ENCODE results near the gene TTYH2. TPM values are rescaled to one million over a fixed set of nuclear protein-coding genes. Genes with fewer than 3 reads are reported as not detected.
"Not testable (repeated sequence)": the region's sequence is repeated elsewhere in the genome, so short reads cannot be mapped to it uniquely, and the experiment has no call there.

TTYH2 gene
- total RNA-seq, 1 donor from 2014 or later, result 1.2 TPM

DNA sequence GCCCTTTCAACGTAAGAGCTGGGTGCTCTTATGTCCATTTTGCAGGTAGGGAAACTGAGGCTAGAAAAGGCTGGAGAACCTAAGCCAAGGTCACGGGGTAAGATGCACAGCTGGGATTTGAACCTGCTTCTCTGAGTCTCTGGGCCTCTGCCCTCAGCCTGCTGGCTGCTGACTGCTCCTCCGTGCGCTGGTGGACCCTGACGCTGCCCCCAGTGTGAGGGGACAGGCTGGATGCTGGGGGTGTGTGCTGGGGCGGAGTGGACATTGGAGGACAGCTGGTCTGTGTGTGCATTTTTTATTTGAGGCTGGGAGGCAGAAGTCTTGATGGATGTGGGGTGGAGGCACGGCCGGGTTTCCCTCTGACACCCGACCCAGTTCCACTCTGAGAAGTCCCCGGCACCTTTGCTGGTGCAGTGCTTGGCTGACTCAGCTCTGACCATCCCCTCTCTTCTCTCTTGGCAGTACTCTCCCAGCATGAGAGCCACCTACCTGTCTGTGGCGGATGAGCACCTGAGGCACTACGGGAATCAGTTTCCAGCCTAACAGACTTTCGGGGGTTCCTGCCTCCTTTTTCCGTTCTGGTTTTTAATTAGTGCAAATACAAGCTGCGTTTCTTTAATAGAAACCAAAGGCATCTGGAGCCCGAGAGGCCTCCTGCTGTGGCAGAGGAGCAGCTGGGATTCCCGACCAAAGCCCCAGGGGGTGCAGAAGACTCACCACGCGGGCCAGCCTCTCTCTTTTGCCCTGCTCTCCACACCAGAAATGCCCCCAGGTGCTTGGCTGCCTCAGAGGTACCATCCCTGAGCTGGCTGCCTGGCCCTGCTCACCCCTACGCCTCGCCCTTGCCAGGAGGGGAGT lies 46.5 kb downstream of the TTYH2 start:
- DNase-seq (ENCODE audit: low read depth), result no peak
- no peak overlapping the region for H3K4me3 ChIP-seq (ENCODE audit: low read depth, low read length)
- TF ChIP-seq, protein P1, sequence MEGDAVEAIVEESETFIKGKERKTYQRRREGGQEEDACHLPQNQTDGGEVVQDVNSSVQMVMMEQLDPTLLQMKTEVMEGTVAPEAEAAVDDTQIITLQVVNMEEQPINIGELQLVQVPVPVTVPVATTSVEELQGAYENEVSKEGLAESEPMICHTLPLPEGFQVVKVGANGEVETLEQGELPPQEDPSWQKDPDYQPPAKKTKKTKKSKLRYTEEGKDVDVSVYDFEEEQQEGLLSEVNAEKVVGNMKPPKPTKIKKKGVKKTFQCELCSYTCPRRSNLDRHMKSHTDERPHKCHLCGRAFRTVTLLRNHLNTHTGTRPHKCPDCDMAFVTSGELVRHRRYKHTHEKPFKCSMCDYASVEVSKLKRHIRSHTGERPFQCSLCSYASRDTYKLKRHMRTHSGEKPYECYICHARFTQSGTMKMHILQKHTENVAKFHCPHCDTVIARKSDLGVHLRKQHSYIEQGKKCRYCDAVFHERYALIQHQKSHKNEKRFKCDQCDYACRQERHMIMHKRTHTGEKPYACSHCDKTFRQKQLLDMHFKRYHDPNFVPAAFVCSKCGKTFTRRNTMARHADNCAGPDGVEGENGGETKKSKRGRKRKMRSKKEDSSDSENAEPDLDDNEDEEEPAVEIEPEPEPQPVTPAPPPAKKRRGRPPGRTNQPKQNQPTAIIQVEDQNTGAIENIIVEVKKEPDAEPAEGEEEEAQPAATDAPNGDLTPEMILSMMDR (conservative IDR thresholded peaks at IDR 0.05; ENCODE audit: low read depth, low read length), result no peak

DNA sequence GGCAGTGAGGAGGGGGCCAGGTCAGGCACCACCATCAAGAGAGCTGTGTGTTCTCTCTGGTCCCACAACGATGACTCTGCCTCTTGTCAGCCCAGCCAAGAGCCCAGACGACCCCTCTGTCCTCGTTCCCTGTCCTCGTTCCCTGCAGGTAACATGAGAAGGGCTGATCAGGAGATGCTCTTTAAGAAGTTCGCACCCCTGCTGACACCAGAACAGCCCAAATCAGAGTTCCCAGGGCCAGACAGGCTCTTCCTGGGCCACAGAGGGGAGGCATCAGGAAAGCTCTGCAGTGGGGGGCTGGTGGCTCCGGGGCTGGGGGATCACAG lies 47.1 kb downstream of the TTYH2 start:
- DNase-seq (ENCODE audit: low read depth), result no peak
- TF ChIP-seq, protein P1 (conservative IDR thresholded peaks at IDR 0.05; ENCODE audit: low read depth, low read length), result no peak
- H3K4me3 ChIP-seq (ENCODE audit: low read depth, low read length), result no peak overlapping the region

DNA sequence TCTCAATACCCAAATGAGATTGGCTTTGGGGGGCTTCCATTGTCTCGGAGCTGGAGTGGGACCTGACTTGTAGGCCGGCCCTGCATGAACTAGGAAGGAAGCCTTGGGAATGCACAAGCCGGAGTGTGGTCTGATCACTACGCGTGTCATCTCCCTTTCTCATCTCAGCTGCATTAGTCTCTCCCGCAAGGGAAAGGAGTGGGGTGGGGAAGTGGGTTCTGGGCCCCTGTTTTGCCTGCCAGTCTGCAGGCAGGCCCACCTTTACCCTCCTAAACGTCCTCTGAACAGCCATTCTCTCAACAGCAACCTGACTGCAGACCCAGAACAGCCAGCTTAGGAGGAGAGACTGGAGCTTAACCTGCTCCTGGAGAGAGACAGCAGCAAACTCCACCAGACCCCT lies 49.2 kb downstream of the TTYH2 start:
- TF ChIP-seq, protein P1 (conservative IDR thresholded peaks at IDR 0.05; ENCODE audit: low read depth, low read length), result no peak
- no peak for DNase-seq (ENCODE audit: low read depth)
- H3K4me3 ChIP-seq (ENCODE audit: low read depth, low read length), result no peak overlapping the region

GRCh38 chr17:74267054-74267453 lies 53.7 kb downstream of the TTYH2 start:
- not testable (repeated sequence) for DNase-seq (ENCODE audit: low read depth); H3K4me3 ChIP-seq (ENCODE audit: low read depth, low read length)

DNA sequence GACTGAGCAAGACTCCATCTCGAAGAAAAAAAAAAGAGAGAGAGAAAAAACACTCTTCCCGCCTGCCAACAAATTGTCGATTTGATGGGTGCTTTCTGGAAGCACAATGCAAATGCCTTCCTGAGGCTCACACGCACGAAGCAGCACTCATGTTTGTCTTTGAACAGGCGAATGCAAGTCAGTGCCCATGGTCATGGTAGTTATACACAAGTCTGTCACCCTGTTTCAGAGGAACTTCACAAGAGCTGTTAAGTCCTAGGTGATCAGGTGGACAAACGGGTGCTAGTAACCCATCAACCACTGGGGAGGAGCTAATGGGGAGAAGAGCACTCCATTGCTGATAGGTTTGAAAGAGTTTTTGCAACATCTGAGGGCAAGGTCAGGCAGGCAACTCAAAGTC lies 54.2 kb downstream of the TTYH2 start:
- no peak overlapping the region for H3K4me3 ChIP-seq (ENCODE audit: low read depth, low read length)
- TF ChIP-seq, protein P1 (conservative IDR thresholded peaks at IDR 0.05; ENCODE audit: low read depth, low read length), result no peak
- DNase-seq (ENCODE audit: low read depth), result no peak

- no peak for DNase-seq (ENCODE audit: low read depth)
- H3K4me3 ChIP-seq (ENCODE audit: low read depth, low read length), result no peak overlapping the region
- TF ChIP-seq, protein P1 (conservative IDR thresholded peaks at IDR 0.05; ENCODE audit: low read depth, low read length), result no peak
Observed at GRCh38 chr17:74267987-74268499, 54.7 kb downstream of the TTYH2 start.

- TF ChIP-seq, protein P1 (conservative IDR thresholded peaks at IDR 0.05; ENCODE audit: low read depth, low read length), result no peak
- no peak overlapping the region for H3K4me3 ChIP-seq (ENCODE audit: low read depth, low read length)
- DNase-seq (ENCODE audit: low read depth), result no peak
Observed at GRCh38 chr17:74268558-74268957, 55.2 kb downstream of the TTYH2 start.
